ENCODE results near the gene CXorf49. TPM values are rescaled to one million over a fixed set of nuclear protein-coding genes. Genes with fewer than 3 reads are reported as not detected.
"Not testable (repeated sequence)": the region's sequence is repeated elsewhere in the genome, so short reads cannot be mapped to it uniquely, and the experiment has no call there.

The CXorf49 gene
- not detected for polyA plus RNA-seq
- long read RNA-seq, donor 1: 0 reads
- long read RNA-seq, donor 2: 0 reads
- long read RNA-seq, donor 3: 0 reads
- long read RNA-seq, donor 4: 0 reads
- long read RNA-seq, donor 5: 0 reads
- long read RNA-seq, donor 6: 0 reads
- long read RNA-seq, donor 7: 0 reads
- long read RNA-seq, donor 8: 0 reads
- long read RNA-seq, donor 9: 0 reads
- long read RNA-seq, donor 10: 0 reads
- long read RNA-seq, donor 11: 0 reads

DNA sequence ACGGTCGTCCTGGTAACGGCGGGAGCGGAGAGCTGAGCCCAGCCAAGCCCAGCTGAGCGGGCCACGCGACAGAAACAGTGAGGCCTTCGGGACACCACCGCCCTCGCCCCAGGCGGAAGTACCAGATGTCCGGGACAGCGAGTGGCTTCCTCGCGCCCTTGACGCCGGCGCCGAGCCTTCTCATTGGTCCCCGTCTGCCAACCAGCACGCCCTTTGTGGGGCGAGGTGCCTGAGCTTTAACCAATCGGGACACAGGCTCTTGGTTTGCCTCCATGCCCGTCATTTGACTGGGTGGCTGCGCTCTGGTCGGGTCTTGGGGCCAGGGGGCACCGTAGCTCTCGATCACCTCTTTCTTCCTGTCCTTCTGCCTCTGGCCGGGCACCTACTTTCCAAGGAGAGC, at the start of gene CXorf49:
CXorf49 (minus strand) TSS at position 101 of the 400 bp plus-strand sequence. CDS start 134 bp downstream, outside the sequence.
- H3K4me3 ChIP-seq (ENCODE audit: low read length); DNase-seq: not testable (repeated sequence)
- no CpG with 5 or more reads among the region's 30 CpGs for WGBS (ENCODE audit: insufficient coverage, low lambda C conversion rate)

DNA sequence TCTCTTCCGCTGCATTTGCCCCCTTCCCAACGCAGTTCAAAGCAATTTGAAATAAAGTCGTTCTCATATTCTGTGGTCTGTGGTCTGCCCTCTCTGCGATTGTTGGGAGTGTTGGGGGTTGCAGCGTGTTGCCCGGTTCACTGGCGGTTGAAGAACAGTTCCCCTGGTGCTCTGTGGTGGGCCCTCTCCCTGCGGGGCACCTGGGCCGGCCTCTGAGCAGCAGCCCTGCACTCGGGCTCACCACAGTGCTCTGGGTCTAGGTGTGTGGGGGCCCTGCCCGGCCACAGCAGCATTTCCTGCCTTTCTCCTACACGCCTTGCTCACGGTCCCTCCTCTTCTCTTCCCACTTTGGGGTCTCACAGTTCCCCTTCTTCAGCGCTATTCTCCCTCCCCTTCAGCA, 49.0 kb upstream of the CXorf49 start:
- not testable (repeated sequence) for H3K4me3 ChIP-seq (ENCODE audit: low read length); H3K9me3 ChIP-seq (ENCODE audit: control insufficient read depth, low read depth, low read length); DNase-seq; H3K4me1 ChIP-seq (ENCODE audit: control insufficient read depth, insufficient read depth, low read length); H3K27ac ChIP-seq (ENCODE audit: low read length); H3K27me3 ChIP-seq (ENCODE audit: control insufficient read depth, insufficient read depth, low read length); H3K36me3 ChIP-seq (ENCODE audit: control insufficient read depth, insufficient read depth, low read length)
- WGBS (ENCODE audit: insufficient coverage, low lambda C conversion rate): no CpG with 5 or more reads among the region's 14 CpGs

More for the DNA sequence above, at the start of gene CXorf49:
- not testable (repeated sequence) for H3K27me3 ChIP-seq (ENCODE audit: control insufficient read depth, insufficient read depth, low read length); H3K4me1 ChIP-seq (ENCODE audit: control insufficient read depth, insufficient read depth, low read length); H3K9me3 ChIP-seq (ENCODE audit: control insufficient read depth, low read depth, low read length); H3K27ac ChIP-seq (ENCODE audit: low read length); H3K36me3 ChIP-seq (ENCODE audit: control insufficient read depth, insufficient read depth, low read length)

DNA sequence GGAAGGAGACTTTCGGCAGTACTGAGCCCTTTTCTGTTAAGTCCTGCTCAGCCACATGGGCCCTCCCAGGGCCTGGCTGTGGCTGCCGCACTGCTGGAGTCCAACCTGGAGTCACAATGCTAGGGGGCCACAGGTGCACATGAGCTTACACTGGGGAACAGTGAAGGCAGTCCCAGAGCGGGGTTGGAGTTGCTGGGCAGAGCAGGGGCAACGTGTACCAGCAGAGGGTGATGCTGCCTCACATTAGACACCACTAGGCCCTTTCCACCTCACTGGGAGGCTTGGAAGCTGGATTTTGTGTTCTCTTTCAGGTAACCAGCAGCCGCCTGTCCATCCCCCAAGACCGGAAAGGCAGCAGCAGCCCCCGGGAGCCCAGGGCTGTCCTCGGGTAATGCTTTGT, 47.5 kb upstream of the CXorf49 start:
- not testable (repeated sequence) for H3K4me1 ChIP-seq (ENCODE audit: control insufficient read depth, insufficient read depth, low read length); H3K27me3 ChIP-seq (ENCODE audit: control insufficient read depth, insufficient read depth, low read length); H3K27ac ChIP-seq (ENCODE audit: low read length); DNase-seq; H3K36me3 ChIP-seq (ENCODE audit: control insufficient read depth, insufficient read depth, low read length); H3K9me3 ChIP-seq (ENCODE audit: control insufficient read depth, low read depth, low read length); H3K4me3 ChIP-seq (ENCODE audit: low read length)
- no CpG with 5 or more reads among the region's 8 CpGs for WGBS (ENCODE audit: insufficient coverage, low lambda C conversion rate)

DNA sequence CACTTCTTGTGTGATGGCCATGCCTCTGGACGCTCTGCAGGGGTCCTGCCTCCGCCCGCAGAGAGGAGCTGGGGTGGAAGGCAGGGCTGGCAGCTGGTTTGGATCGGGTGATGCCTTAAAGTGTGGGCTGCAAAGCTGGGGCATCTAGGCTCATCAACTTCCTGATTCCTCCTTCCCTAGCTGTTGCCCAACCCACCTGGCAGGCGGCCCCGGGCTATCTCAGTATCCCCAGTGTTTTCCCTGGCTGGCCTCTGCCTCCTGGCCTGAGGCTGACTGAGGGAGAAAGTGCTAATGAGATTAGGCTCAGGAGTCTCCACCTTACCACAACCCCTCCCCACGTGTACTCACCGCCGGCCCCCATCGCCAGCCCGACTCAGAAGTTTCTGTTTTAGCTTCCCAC, 46.7 kb upstream of the CXorf49 start:
- H3K4me3 ChIP-seq (ENCODE audit: low read length); H3K27me3 ChIP-seq (ENCODE audit: control insufficient read depth, insufficient read depth, low read length); H3K36me3 ChIP-seq (ENCODE audit: control insufficient read depth, insufficient read depth, low read length); DNase-seq; H3K4me1 ChIP-seq (ENCODE audit: control insufficient read depth, insufficient read depth, low read length); H3K9me3 ChIP-seq (ENCODE audit: control insufficient read depth, low read depth, low read length); H3K27ac ChIP-seq (ENCODE audit: low read length): not testable (repeated sequence)
- no CpG with 5 or more reads among the region's 11 CpGs for WGBS (ENCODE audit: insufficient coverage, low lambda C conversion rate)

DNA sequence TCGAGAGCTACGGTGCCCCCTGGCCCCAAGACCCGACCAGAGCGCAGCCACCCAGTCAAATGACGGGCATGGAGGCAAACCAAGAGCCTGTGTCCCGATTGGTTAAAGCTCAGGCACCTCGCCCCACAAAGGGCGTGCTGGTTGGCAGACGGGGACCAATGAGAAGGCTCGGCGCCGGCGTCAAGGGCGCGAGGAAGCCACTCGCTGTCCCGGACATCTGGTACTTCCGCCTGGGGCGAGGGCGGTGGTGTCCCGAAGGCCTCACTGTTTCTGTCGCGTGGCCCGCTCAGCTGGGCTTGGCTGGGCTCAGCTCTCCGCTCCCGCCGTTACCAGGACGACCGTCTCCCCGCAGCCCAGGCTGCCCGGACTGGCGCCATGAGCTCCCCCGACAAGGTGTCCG, 45.0 kb upstream of the CXorf49 start, which contains the start of gene CXorf49B:
CXorf49B (plus strand) TSS at position 301 of the 400 bp plus-strand sequence; CDS start at position 376, 75 bp downstream.
- H3K4me3 ChIP-seq (ENCODE audit: low read length); H3K9me3 ChIP-seq (ENCODE audit: control insufficient read depth, low read depth, low read length); H3K27me3 ChIP-seq (ENCODE audit: control insufficient read depth, insufficient read depth, low read length); DNase-seq; H3K4me1 ChIP-seq (ENCODE audit: control insufficient read depth, insufficient read depth, low read length); H3K27ac ChIP-seq (ENCODE audit: low read length); H3K36me3 ChIP-seq (ENCODE audit: control insufficient read depth, insufficient read depth, low read length): not testable (repeated sequence)
- no CpG with 5 or more reads among the region's 34 CpGs for WGBS (ENCODE audit: insufficient coverage, low lambda C conversion rate)

DNA sequence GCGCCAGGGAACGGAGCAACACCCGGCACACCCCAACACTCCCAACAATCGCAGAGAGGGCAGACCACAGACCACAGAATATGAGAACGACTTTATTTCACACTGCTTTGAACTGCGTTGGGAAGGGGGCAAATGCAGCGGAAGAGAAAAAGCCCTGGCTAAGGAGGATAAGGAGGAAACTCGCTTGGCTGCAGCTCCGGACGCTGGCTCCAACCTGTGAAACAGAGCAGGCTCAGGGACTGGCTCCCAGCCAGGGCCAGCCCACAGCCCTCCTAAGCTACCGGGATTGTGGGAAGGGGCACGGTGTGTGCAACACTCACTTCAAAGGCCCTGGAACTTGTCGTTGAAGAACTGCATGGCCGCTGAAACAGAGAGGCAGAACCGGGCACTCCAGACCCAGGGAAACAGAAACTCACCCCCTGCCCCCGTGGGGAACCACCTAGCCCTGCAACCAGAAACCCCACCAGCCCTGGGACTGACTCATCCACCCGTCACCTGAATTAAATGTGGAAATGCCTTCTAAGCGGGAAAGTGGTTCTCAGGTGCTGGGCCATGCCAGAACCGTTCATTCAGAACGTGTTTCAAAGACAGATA, 42.7 kb upstream of the CXorf49 start:
- not testable (repeated sequence) for H3K9me3 ChIP-seq (ENCODE audit: control insufficient read depth, low read depth, low read length); H3K27ac ChIP-seq (ENCODE audit: low read length); DNase-seq; H3K27me3 ChIP-seq (ENCODE audit: control insufficient read depth, insufficient read depth, low read length); H3K4me1 ChIP-seq (ENCODE audit: control insufficient read depth, insufficient read depth, low read length); H3K4me3 ChIP-seq (ENCODE audit: low read length); H3K36me3 ChIP-seq (ENCODE audit: control insufficient read depth, insufficient read depth, low read length)
- WGBS (ENCODE audit: insufficient coverage, low lambda C conversion rate): no CpG with 5 or more reads among the region's 20 CpGs

DNA sequence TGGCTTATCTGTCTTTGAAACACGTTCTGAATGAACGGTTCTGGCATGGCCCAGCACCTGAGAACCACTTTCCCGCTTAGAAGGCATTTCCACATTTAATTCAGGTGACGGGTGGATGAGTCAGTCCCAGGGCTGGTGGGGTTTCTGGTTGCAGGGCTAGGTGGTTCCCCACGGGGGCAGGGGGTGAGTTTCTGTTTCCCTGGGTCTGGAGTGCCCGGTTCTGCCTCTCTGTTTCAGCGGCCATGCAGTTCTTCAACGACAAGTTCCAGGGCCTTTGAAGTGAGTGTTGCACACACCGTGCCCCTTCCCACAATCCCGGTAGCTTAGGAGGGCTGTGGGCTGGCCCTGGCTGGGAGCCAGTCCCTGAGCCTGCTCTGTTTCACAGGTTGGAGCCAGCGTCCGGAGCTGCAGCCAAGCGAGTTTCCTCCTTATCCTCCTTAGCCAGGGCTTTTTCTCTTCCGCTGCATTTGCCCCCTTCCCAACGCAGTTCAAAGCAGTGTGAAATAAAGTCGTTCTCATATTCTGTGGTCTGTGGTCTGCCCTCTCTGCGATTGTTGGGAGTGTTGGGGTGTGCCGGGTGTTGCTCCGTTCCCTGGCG, 2.3 kb upstream of the CXorf49 start:
- H3K9me3 ChIP-seq (ENCODE audit: control insufficient read depth, low read depth, low read length); H3K36me3 ChIP-seq (ENCODE audit: control insufficient read depth, insufficient read depth, low read length); H3K4me3 ChIP-seq (ENCODE audit: low read length); H3K27me3 ChIP-seq (ENCODE audit: control insufficient read depth, insufficient read depth, low read length); H3K4me1 ChIP-seq (ENCODE audit: control insufficient read depth, insufficient read depth, low read length); DNase-seq; H3K27ac ChIP-seq (ENCODE audit: low read length): not testable (repeated sequence)
- WGBS (ENCODE audit: insufficient coverage, low lambda C conversion rate): no CpG with 5 or more reads among the region's 20 CpGs

DNA sequence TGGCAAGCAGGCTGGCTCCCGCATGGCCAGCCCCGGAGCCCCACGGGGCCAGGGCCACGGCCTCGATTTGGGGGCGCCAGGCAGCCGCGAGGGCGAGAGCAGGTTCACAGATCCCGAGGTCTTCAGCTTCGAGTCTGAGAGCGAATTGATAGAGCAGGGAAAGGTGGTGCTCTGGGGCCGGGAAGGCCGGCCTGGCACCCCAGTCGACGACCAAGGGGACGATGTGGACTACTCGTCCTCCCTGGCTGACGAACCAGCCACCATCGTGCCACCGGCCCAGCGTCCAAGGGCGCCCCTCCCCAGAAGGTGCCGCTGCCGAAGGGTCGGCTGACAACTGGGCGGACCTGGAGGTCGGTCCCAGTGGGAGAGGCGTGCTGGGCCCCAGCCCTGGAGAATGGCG, 1.1 kb upstream of the CXorf49 start:
- not testable (repeated sequence) for DNase-seq; H3K27me3 ChIP-seq (ENCODE audit: control insufficient read depth, insufficient read depth, low read length); H3K27ac ChIP-seq (ENCODE audit: low read length); H3K4me3 ChIP-seq (ENCODE audit: low read length); H3K4me1 ChIP-seq (ENCODE audit: control insufficient read depth, insufficient read depth, low read length); H3K36me3 ChIP-seq (ENCODE audit: control insufficient read depth, insufficient read depth, low read length); H3K9me3 ChIP-seq (ENCODE audit: control insufficient read depth, low read depth, low read length)
- WGBS (ENCODE audit: insufficient coverage, low lambda C conversion rate): no CpG with 5 or more reads among the region's 30 CpGs

DNA sequence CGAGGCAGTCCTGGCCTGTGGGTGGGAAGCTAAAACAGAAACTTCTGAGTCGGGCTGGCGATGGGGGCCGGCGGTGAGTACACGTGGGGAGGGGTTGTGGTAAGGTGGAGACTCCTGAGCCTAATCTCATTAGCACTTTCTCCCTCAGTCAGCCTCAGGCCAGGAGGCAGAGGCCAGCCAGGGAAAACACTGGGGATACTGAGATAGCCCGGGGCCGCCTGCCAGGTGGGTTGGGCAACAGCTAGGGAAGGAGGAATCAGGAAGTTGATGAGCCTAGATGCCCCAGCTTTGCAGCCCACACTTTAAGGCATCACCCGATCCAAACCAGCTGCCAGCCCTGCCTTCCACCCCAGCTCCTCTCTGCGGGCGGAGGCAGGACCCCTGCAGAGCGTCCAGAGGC, 1.8 kb downstream of the CXorf49 start:
- no CpG with 5 or more reads among the region's 12 CpGs for WGBS (ENCODE audit: insufficient coverage, low lambda C conversion rate)

DNA sequence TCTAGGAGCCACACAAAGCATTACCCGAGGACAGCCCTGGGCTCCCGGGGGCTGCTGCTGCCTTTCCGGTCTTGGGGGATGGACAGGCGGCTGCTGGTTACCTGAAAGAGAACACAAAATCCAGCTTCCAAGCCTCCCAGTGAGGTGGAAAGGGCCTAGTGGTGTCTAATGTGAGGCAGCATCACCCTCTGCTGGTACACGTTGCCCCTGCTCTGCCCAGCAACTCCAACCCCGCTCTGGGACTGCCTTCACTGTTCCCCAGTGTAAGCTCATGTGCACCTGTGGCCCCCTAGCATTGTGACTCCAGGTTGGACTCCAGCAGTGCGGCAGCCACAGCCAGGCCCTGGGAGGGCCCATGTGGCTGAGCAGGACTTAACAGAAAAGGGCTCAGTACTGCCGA, 2.5 kb downstream of the CXorf49 start:
- not testable (repeated sequence) for H3K36me3 ChIP-seq (ENCODE audit: control insufficient read depth, insufficient read depth, low read length); H3K27ac ChIP-seq (ENCODE audit: low read length); H3K4me1 ChIP-seq (ENCODE audit: control insufficient read depth, insufficient read depth, low read length); H3K27me3 ChIP-seq (ENCODE audit: control insufficient read depth, insufficient read depth, low read length); H3K9me3 ChIP-seq (ENCODE audit: control insufficient read depth, low read depth, low read length); DNase-seq; H3K4me3 ChIP-seq (ENCODE audit: low read length)
- no CpG with 5 or more reads among the region's 8 CpGs for WGBS (ENCODE audit: insufficient coverage, low lambda C conversion rate)

More for the DNA sequence above, 1.8 kb downstream of the CXorf49 start:
- H3K9me3 ChIP-seq (ENCODE audit: control insufficient read depth, low read depth, low read length); H3K4me3 ChIP-seq (ENCODE audit: low read length); H3K36me3 ChIP-seq (ENCODE audit: control insufficient read depth, insufficient read depth, low read length); H3K27me3 ChIP-seq (ENCODE audit: control insufficient read depth, insufficient read depth, low read length); DNase-seq; H3K4me1 ChIP-seq (ENCODE audit: control insufficient read depth, insufficient read depth, low read length); H3K27ac ChIP-seq (ENCODE audit: low read length): not testable (repeated sequence)

DNA sequence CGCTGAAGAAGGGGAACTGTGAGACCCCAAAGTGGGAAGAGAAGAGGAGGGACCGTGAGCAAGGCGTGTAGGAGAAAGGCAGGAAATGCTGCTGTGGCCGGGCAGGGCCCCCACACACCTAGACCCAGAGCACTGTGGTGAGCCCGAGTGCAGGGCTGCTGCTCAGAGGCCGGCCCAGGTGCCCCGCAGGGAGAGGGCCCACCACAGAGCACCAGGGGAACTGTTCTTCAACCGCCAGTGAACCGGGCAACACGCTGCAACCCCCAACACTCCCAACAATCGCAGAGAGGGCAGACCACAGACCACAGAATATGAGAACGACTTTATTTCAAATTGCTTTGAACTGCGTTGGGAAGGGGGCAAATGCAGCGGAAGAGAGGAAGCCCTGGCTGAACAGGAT, 4.0 kb downstream of the CXorf49 start:
- WGBS (ENCODE audit: insufficient coverage, low lambda C conversion rate): no CpG with 5 or more reads among the region's 14 CpGs
- not testable (repeated sequence) for DNase-seq

More for the DNA sequence above, 4.0 kb downstream of the CXorf49 start:
- H3K4me1 ChIP-seq (ENCODE audit: control insufficient read depth, insufficient read depth, low read length); H3K27ac ChIP-seq (ENCODE audit: low read length); H3K27me3 ChIP-seq (ENCODE audit: control insufficient read depth, insufficient read depth, low read length); H3K4me3 ChIP-seq (ENCODE audit: low read length); H3K36me3 ChIP-seq (ENCODE audit: control insufficient read depth, insufficient read depth, low read length); H3K9me3 ChIP-seq (ENCODE audit: control insufficient read depth, low read depth, low read length): not testable (repeated sequence)

Data from large intestine (tissue), 12 donors.